GM21423 (cell line): ENCODE measurements around the gene MED13.
"Not testable (repeated sequence)": the region's sequence is repeated elsewhere in the genome, so short reads cannot be mapped to it uniquely, and the experiment has no call there.

Experiments used
- ATAC-seq: cut with Tn5 transposase; IDR thresholded peaks from one replicate; pipeline ENCODE4 v1.9.1; 2021; ENCODE audit warnings: mild to moderate bottlenecking, moderate library complexity; ENCODE audit not compliant: unreplicated experiment

MED13 gene

DNA sequence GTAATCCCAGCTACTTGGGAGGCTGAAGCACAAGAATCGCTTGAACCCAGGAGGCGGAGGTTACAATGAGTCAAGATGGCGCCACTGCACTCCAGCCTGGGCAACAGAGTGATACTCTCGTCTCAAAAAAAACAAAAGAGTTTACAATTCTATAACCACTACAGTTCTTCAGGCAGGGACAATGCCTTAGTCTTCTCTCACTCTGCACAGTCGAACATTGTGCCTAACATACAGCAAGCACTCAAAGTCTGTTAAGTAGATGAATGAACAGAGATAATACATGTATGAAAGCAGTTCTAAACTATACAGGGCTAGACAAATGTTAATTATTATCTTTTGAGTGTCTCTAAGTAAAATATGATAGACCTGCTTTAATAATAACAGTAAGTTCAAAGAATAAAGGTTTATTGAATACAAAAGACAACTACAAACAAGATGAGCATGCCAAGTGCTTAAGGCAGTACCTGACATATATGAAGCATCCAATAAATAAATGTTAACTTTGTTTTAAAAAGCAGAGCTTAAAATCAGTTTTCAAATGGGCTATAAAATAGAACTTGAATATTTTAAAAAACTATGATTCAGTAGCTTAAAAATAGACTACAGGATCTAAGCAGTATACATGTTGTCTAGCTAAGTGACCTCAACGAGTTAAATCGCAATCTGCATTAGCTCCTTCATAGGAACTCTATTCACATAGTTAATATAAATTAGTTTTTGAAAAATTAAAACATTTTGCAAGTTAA lies 156.6 kb downstream of the MED13 start:
- ATAC-seq: no peak

DNA sequence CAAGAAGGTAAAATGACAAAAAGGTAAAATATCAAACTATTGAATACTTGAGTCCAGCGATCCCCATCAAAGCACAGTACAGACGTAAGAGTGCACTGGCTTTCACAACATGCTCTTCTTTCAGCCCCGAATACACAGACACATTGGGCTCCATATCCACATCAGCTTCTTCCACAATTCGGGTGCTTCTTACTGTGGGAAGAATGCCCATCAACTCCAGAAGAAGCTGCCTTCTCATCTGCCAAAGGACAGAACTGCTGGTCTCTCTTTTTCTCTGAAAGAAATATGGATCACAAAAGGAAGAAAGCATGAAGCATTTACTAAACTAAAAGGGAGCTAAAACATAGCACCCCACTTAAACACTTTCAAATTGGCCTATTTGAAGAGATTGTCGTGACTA lies 157.7 kb downstream of the MED13 start:
- no peak for ATAC-seq

DNA sequence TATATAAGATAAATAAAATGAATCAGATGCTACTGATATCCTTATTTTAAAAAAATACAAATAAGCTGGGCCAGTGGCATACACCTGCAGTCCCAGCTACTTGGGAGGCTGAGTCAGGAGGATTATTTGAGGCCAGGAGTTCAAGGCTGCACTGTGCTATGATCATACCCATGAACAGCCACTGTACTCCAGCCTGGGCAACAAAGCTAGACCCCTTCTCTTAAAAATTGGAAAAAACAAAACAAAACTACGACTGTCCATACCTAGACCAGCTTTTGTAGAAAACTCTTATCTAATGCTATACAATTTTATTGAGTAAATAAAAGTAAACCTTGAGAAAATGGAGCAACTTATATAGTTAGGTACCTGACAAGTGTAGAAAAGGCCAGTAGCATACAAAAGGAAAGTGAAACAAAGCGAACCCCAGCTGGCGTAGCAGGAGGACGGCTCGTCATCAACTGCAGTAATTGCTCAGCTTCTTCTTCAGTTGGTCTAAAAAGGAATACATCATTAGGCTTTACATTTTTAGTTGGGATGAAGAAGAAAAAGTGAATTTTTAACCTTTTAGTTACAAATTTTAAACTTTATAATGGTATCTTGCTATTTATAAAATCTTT lies 160.9 kb downstream of the MED13 start:
- peak; percentile 72 for ATAC-seq

- ATAC-seq: no peak
Measured at GRCh38 chr17:61903251-61903650, 161.8 kb downstream of the MED13 start.

DNA sequence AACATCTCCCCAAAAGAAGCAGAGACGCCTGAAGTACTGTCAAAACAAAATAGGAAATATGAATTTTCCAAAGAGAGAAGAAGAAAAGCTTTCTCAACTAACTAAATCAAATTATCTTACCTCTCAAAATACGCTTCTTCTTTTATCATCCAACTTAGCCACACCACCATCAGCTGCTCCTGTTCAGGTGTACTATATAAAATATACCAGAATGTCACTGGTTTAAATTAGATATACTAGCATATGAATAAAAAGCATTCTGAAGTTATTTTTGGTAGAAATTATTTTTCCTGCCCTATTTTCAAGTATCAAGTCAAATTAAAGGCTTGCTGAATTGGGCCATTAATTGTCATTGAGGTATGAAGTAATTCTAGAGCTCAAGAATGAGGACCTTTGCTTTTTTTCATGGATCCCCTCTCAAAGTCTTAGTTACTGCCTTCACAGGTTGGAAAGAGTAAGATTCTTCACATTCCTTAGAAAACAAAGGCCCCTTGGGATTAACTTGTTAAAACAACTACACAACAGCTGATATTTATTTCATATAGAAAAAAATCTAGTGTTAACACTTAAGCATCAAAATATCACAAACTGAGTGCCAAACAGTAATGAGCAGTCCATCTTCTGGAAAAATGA lies 167.4 kb downstream of the MED13 start:
- no peak for ATAC-seq

DNA sequence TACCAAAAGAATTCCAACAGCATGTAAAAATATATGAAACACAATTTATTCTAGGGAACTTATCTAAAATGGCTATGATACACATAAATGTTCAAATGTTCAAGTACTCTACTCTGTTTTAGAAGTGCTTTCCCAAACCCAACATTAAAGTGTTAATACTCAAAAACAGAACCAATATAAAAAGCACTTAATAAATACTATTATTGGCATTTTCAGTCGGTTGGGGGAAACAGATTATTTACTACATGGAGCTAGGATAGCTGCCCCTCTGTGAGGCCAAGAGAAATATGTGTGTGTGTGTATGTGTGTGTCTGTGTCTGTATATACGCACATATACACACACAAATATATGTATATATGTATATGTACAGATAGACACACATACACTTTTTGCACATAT lies 169.7 kb downstream of the MED13 start:
- ATAC-seq: no peak

DNA sequence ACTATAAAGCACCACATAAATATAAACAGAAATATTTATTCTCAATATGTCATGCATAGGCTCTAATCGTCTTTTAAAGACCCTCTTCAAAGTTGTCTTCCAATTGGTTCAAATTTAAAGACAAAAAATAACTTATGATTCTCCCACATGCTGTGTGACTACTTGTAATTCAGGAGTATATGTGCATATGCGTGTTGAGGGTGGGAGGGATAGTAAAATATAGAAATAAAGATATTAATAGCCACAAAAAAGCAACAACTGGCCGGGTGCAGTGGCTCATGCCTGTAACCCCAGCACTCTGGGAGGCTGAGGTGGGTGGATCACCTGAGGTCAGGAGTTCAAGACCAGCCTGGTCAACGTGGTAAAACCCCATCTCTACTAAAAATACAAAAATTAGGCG lies 170.8 kb downstream of the MED13 start:
- ATAC-seq: not testable (repeated sequence)
